Keratinocyte (primary cell): ENCODE measurements around the gene KRT3.

Experiments used
- CTCF ChIP-seq, 3 experiments: IDR thresholded peaks in 1 of 3; conservative IDR thresholded peaks in 1 of 3; optimal IDR thresholded peaks in 1 of 3; 2 replicates in 2 of 3; 3 replicates in 1 of 3; pipeline versions ENCODE3 to v1.5.1; 2011; ENCODE audit warnings: low read length in 3 of 3, mild to moderate bottlenecking in 3 of 3, moderate library complexity in 2 of 3, control low read depth in 1 of 3, inconsistent platforms in 1 of 3; ENCODE audit not compliant: insufficient read depth in 2 of 3; ENCODE audit errors: extremely low read depth in 1 of 3
- EZH2 ChIP-seq: IDR thresholded peaks from one replicate; pipeline ENCODE4 v1.6.1; 2012; ENCODE audit warnings: inconsistent platforms, mild to moderate bottlenecking, low read length, moderate library complexity

GRCh38 chr12:52782502-52782901 is 13.4 kb downstream of the KRT3 start:
- no peak for TF ChIP-seq EZH2
- no peak for TF ChIP-seq CTCF (optimal IDR thresholded peaks at IDR 0.05 in 1 of 3, IDR thresholded peaks at IDR 0.05 in 1 of 3, conservative IDR thresholded peaks at IDR 0.05 in 1 of 3; ENCODE audit: extremely low read depth in 1 of 3, insufficient read depth in 2 of 3, low read length in 3 of 3)
